LNCAP (cell line): ENCODE results near the gene RBM43.

Experiments
- CTCF ChIP-seq: fragments of 450-650 bp; IDR thresholded peaks from 2 replicates; pipeline ENCODE4 v1.5.1; 2017; ENCODE audit warnings: mild to moderate bottlenecking

RBM43 gene

DNA sequence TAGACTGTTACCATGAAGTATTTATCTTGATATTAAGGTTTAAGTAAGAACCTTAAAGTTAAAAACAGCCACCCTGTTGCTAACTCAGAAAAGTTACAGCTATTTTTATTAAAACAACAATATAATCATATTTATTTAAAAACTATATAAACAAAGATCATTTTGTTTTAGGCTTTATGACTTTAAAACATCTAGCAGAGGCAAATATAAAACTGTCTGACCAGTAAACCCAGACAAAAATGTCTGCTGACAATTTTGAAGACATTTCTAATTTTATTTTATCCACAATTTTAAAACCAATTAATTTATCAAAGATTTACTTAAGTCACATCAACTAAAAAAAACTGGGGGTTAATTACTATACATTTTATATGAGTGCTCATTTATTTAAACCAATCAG is 14.2 kb downstream of the RBM43 start:
- TF ChIP-seq CTCF, result no peak

- no peak for TF ChIP-seq CTCF
Measured at GRCh38 chr2:151246152-151246551, 15.5 kb downstream of the RBM43 start.

- no peak for TF ChIP-seq CTCF
Measured at GRCh38 chr2:151243468-151243867, 18.2 kb downstream of the RBM43 start.

- TF ChIP-seq CTCF, result no peak
Measured at GRCh38 chr2:151241224-151241623, 20.4 kb downstream of the RBM43 start.

DNA sequence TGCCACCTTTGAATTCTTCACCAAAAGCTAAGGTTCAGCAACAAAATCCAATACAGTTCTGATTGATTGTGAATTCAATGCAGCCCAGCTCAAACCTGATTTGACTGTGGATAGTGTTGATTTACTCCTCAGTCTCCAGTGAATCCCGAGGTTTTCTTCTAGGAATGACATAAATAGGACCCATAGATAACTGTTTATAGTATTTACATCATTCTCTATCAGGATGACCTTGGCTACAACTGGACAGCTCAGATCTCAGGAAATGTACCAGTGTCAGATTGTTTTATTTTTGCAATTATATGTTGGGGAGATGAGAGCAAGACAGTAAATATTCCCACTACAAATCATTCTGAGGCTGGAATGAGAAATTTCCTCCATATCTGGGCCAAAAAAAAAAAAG is 21.2 kb downstream of the RBM43 start:
- TF ChIP-seq CTCF, result no peak

GRCh38 chr2:151239624-151240023 is 22.0 kb downstream of the RBM43 start:
- no peak for TF ChIP-seq CTCF

DNA sequence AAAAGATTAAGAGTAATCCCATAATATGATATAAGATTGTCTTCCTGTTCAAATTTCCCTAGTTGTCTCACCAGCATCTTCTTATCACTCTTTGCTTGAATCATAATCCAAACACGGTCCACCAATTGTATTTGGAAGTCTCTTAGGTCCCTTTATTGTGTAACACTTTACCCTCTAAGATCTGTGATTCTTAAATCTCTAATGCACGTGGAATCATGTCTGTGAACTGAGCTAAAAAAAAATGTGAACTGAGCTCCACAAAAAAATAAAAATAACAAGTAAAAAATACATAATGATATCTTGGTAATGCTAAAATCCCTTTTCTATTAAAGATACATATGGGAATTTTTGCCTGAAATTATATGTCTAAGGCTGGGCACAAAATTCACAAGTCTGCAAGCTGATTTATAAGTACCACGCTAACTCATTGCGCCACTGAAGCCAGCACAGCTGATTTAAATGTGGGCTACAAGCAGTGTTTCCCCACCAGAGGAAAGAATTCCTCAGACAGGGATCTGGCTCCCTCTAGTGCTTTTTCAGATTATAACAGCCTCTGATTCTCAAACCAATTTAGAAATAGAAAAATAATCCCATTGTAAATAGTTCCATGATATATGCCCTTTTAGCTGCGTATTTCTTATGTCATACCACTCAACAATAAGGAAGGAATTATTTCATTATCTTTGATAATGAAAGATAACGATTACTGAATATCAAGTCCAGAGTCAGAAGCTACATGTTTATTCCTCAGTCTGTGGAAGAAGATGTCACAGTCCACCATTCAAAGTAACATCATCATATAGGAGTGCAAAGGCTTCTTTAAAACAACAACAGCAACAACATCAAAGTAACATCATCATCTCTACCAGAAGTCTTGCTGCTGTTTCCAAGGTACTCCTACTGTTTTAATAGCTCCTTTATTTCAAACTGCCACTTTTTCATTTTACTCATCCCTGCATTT is 22.9 kb downstream of the RBM43 start:
- TF ChIP-seq CTCF, result peak; percentile 73
